Neural crest cell (in vitro differentiated cells): ENCODE results near the gene ERGIC1. TPM values are rescaled to one million over a fixed set of nuclear protein-coding genes. Genes with fewer than 3 reads are reported as not detected.
A peak's percentile ranks its signal among the peaks of the same experiment; 100 is the strongest.
"Not testable (repeated sequence)": the region's sequence is repeated elsewhere in the genome, so short reads cannot be mapped to it uniquely, and the experiment has no call there.

Source experiments
- DNase-seq: peaks from one replicate; pipeline ENCODE4 v3.0.0; 2021; ENCODE audit warnings: low read depth, mixed read lengths, low spot score
- H3K27ac Mint-ChIP-seq: one replicate; pipeline ENCODE4 v1.8.0; 2021; ENCODE audit warnings: mild to moderate bottlenecking, mixed read lengths; ENCODE audit not compliant: unreplicated experiment
- H3K27me3 Mint-ChIP-seq: 2 replicates; pipeline ENCODE4 v1.8.0; 2021; ENCODE audit warnings: low read depth, mild to moderate bottlenecking, mixed read lengths
- H3K36me3 Mint-ChIP-seq: 2 replicates; pipeline ENCODE4 v1.8.0; 2021; ENCODE audit warnings: low read depth, mild to moderate bottlenecking, mixed read lengths
- H3K4me1 Mint-ChIP-seq: 2 replicates; pipeline ENCODE4 v1.8.0; 2021; ENCODE audit warnings: mixed read lengths
- H3K4me3 Mint-ChIP-seq: one replicate; pipeline ENCODE4 v1.8.0; 2021; ENCODE audit warnings: mild to moderate bottlenecking, mixed read lengths
- H3K9me3 Mint-ChIP-seq: 2 replicates; pipeline ENCODE4 v1.8.0; 2021; ENCODE audit warnings: mixed read lengths
- total RNA-seq: library from RNA; stranded (reverse); gene quantifications from 2 replicates; pipeline ENCODE4 v1.2.1, GENCODE V29; 2021
- TF ChIP-seq, protein P1 (sequence below): fragments of 200-600 bp; sonication (generic); conservative IDR thresholded peaks from 2 replicates; pipeline ENCODE4 v1.5.0; 2021; ENCODE audit warnings: antibody characterized with exemption, mild to moderate bottlenecking

Gene ERGIC1
- total RNA-seq, 1 donor from 2014 or later, result 108 TPM

DNA sequence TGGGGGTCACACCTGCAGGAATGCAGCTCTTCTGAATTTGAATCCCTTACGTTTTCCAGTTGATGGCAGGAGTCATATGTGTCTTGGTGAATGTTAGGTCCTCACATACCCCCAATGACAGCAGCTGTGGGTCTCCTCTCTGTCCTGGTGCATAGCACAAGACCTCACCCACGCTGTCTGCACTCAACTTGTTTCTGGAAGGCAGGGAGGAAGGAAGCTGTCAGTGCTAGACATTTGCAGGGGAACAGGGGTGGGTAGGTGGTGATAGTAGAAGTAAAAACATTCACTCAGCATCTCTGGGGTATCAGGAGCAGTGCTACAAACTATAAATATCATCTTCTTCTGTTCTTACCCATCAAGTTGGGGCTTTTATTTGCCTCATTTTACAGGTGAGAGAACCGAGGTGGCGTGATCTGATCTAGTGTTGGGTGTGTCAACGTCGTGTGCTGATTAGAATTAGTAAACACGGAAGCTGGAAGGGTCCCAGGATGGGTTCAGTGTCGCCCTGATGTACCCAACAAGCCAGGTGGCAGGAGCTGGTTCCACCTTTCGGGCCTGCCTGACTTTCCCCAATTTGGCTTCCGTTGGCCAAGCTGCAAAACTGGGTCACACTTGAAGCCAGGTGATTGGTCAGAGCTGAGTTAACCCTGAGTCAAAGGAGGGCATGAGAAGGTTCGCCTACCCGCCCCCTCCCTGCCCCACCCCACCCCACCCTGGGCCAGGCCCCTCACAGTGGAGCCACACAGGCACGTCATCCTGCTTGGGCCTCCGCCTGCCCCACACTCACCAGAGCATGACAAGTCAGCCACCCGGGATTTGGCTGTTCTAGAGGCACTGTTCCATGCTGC is 15.8 kb downstream of the ERGIC1 start:
- DNase-seq, result no peak
- Mint-ChIP-seq H3K27me3 (no peaks in the 10 kb centered on the region), H3K4me3 (no peak overlapping the region), H3K36me3 (no peaks in the 10 kb centered on the region), H3K27ac (peak overlapping the region; percentile 39), H3K9me3 (no peaks in the 10 kb centered on the region), H3K4me1 (peaks cover 18% of the 10 kb centered on the region)
- TF ChIP-seq, protein P1, sequence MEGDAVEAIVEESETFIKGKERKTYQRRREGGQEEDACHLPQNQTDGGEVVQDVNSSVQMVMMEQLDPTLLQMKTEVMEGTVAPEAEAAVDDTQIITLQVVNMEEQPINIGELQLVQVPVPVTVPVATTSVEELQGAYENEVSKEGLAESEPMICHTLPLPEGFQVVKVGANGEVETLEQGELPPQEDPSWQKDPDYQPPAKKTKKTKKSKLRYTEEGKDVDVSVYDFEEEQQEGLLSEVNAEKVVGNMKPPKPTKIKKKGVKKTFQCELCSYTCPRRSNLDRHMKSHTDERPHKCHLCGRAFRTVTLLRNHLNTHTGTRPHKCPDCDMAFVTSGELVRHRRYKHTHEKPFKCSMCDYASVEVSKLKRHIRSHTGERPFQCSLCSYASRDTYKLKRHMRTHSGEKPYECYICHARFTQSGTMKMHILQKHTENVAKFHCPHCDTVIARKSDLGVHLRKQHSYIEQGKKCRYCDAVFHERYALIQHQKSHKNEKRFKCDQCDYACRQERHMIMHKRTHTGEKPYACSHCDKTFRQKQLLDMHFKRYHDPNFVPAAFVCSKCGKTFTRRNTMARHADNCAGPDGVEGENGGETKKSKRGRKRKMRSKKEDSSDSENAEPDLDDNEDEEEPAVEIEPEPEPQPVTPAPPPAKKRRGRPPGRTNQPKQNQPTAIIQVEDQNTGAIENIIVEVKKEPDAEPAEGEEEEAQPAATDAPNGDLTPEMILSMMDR, result no peak

DNA sequence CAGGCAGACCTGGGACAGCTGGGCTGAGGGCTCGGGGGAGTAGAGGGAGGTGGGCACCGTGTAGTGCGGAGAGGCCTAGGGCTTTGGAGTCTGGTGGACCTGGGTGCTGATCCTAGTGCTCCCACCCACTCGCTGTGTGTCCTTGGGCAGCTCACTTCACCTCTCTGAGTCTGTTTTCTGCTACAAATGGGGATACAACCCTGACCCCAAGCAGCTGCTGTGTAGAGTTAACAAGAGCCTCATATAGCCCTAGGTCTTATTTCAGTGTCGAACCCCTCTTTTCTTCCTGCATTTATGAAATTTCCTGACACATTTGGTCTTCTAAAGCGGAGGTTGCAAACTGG is 16.4 kb downstream of the ERGIC1 start:
- Mint-ChIP-seq H3K36me3 (no peaks in the 10 kb centered on the region), H3K27me3 (no peaks in the 10 kb centered on the region), H3K4me3 (no peak overlapping the region), H3K9me3 (no peaks in the 10 kb centered on the region), H3K4me1 (peaks cover 18% of the 10 kb centered on the region), H3K27ac (no peak overlapping the region)
- no peak for DNase-seq
- TF ChIP-seq, protein P1, result no peak

DNA sequence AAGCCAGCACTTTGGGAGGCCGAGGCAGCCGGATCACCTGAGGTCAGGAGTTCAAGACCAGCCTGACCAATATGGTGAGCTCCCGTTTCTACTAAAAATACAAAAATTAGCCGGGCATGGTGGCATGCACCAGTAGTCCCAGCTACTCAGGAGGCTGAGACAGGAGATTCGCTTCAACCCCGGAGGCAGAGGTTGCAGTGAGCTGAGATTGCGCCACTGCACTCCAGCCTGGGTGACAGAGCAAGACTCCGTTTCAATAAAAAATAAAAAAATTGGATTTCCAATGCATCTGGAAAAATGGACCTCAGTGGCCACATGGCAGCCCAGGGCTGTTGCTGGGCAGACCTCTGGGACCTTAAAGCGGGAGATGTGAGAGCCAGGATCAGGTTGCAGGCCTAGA is 17.2 kb downstream of the ERGIC1 start:
- H3K36me3 Mint-ChIP-seq, H3K27ac Mint-ChIP-seq, DNase-seq, H3K4me3 Mint-ChIP-seq, H3K27me3 Mint-ChIP-seq, H3K9me3 Mint-ChIP-seq: not testable (repeated sequence)
- peaks cover 15% of the 10 kb centered on the region for H3K4me1 Mint-ChIP-seq

DNA sequence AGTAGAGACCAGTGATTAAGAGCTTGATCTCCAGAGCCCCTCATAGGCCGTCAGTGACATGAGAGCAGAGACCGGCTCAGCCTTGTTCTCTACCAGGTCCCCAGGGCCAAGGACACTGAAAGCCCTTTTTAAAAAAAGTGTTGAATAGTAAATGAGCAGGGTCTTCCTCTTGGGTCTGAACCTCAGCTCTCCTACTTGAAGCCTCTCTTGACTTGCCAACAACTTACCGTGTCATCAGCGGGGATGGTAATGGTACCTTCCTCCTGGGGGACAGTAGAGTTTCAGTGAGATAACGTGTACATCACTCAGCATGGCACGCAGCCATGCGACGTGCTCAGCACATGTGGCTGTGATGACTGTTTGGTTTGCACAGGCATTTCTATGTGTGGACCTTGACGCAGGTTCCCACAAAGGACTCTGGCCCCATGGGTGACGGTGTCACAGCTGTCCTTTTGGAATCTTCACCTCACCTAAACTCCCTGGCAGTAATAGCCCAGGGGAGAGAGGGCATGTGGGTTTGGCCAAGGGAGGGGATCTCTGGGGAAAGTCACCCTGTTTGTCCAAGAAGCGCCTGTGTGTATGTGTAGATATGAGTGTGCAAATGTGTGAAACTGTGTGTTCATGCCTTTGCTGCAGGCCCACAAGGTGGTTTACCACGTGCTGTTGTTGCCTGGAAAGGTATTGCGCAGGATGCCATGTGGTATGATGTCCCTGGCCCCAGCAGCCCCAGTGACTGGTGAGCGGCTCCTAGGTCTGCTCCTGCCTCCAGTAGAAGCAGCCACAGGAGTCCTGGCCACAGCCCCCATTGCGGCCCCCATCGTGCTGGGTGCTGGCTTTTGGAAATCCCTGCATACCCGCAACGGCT is 18.7 kb downstream of the ERGIC1 start:
- no peaks in the 10 kb centered on the region for H3K36me3 Mint-ChIP-seq
- no peaks in the 10 kb centered on the region for H3K9me3 Mint-ChIP-seq
- H3K27ac Mint-ChIP-seq, result no peak overlapping the region
- H3K27me3 Mint-ChIP-seq, result no peaks in the 10 kb centered on the region
- H3K4me1 Mint-ChIP-seq, result peaks cover 11% of the 10 kb centered on the region
- TF ChIP-seq, protein P1, result no peak
- no peak for DNase-seq
- H3K4me3 Mint-ChIP-seq, result no peak overlapping the region

DNA sequence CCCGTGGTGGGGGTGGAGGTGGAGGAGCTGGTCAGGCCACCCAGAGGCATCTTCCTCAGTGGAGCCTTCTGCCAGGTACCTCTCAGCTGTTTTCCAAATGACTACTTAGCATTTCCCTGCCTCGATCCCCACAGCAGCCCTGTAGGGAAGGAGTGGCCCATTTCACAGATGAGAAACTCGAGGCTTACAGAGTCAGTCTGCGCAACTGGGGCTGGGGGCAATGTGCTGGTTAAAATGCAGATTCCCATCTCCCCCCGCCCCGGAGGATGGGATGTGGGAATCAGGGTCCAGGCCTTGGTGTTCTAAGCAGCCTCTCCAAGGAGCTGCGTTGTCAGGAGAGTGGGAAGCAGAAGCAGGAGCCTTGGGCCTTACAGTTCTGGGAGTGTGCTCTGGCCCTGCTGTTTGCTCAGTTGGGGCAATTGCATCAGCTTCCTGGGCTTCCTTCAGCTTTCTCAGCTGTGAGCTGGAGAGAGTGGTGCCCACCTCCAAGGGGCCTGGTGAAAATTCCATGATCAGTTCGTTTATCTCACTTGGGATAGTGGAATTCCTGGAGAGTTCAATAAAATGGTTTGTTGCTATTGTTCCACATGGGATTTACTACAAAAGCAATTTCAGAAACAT is 19.4 kb downstream of the ERGIC1 start:
- Mint-ChIP-seq H3K36me3 (no peaks in the 10 kb centered on the region), H3K4me1 (peaks cover 18% of the 10 kb centered on the region), H3K9me3 (no peaks in the 10 kb centered on the region), H3K4me3 (no peak overlapping the region), H3K27ac (no peak overlapping the region), H3K27me3 (no peaks in the 10 kb centered on the region)
- TF ChIP-seq, protein P1, result no peak
- no peak for DNase-seq
